HG02678 (cell line): ENCODE measurements around the gene DLX2.

ENCODE experiments used
- ATAC-seq: cut with Tn5 transposase; IDR thresholded peaks from one replicate; pipeline ENCODE4 v1.9.1; 2021; ENCODE audit warnings: mild to moderate bottlenecking, moderate library complexity; ENCODE audit not compliant: unreplicated experiment

DLX2 gene

DNA sequence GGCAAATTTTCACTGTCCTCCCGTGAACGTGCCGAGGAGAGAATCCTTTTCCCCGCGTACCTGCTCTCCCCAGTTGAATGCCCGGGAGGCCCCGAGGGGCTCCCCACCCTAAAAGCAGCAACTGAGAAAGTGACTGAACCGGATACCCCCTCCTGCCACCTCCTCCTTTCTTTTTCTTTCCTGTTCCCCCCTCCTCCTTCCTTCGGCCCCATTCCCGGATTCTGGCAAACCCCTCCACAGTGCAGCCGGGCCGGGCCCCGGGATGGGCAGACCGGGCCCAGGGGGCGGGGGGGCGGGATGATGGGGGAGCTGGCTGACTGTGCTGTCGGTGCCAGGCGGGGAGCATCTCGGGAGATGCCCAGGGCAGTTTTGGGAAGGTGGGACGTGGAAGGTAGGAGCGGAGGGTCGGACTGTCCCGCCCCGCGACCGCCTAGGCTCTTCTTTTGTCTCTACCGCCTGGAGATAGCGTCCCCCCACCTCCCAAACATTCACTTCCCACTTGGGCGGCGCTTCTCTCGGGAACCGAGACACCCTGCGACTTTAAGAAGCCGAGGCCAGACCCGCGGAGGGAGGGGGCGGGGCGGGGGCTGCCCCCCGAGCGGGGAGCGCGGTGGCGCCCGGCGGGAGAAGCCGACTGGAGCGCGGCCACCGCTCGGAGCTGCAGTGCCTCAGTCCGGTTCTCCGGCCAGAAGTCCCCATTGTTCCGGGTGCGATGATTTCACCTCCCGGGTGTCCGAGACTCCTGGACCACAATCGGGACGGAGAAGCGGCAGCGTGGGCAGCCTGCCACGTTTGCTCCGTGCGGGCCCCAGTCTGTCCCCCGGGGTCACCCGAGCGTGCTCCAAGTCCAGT lies 8.2 kb downstream of the DLX2 start:
- no peak for ATAC-seq

DNA sequence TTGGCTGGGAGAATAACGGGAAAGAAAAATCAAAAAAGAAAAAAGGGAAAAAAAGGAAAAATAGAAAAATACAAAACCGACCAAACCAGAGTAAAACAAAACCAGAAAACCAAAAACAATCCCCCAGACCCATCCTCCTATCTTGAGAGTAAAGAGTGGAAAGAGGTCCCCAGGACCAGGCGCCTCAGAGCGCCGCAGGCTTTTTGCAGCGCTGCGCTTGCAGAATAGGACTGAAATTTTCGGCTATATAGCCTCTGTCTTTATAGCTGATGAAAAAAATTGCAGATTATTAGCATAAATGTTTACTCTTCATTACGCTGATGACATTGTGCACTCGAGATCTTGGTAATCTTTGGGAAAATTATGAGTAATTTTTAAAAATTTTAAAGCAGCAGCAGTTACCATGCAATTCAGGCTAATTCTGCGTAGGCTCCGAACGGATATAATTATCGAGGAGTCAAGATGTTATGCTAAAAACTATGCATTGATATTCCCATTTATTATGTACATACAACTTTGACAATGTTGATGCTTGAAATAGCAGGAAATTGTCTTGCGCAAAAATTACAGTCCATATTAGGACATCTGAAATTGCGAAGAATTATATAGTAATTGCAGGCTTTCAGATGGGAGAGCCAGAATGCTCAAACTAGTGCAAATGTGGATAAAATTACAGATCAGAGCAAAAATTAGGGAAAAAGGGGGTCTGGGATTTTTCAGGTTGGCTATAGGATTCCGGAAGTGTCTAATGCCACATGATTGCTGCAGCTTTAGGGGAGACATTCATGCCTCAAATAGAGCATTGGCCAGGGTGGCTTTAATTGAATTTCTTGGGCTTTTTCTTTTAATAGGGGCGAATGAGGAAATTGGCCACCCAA lies 9.0 kb downstream of the DLX2 start:
- no peak for ATAC-seq

GRCh38 chr2:172092716-172093415 lies 9.8 kb downstream of the DLX2 start:
- no peak for ATAC-seq

DNA sequence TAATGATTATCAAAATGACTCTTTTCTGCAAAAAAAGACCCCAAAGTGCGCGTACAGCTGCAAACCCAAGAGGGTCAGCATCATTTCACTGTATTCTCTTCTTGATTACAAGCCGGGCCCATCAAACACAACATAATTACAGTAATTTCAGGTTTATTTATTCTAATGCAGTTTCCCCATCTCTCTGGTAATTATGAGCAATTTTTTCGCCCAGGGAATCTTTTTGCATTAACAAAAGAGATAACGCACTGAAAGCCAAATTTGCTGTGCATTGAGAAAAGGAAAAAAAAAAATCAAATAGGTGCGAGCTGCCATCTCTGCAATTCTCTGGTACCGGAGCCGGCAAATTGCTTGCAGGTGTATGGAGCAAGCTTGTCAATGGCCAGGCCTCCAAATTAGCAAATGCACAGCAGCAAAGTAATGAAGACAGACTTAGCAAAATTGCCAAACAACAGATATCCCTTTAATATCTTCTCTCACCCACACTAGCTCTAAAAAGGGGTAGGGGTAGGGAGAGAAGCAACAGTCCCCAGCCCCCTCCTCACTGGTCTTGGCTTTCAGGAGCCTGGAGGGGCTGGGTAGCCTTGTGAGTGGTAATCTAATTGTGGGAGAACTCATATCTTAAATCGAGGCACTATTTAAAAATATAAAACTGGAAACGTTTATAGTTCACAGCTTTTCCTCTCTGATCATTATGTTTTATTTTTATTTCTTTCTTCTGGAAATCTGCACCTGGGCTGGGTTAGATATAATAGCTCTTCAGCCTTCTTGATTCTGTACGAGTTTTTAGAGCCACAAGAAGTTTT lies 10.7 kb downstream of the DLX2 start:
- ATAC-seq: no peak

- no peak for ATAC-seq
These were observed 11.6 kb downstream of the DLX2 start for GRCh38 chr2:172091000-172091641.

- no peak for ATAC-seq
These were observed 12.4 kb downstream of the DLX2 start for GRCh38 chr2:172090044-172090961.

- no peak for ATAC-seq
These were observed 13.1 kb downstream of the DLX2 start for GRCh38 chr2:172089633-172090032.

DNA sequence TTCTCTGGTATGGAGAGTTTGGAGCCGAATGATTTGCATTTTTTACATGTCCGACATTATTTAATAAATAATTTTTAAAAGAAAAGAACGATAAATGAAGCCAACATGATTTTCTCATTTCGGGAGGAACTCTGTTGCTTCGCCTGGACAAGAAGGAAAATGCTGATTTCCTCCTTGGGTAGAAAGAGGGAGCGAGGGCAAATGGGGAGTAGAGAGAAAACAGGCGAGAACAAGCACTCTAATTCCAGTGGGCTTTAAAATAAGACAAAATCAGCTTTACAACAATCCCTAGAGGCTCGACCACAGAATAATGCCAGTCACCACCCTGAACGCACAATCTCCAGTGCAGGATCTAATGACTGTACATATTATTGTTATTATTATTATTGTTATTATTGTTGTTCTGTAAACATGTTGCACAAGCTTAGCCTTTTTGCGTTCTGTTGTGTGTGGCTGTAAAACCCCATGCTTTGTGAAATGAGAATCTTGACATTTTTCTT lies 13.6 kb downstream of the DLX2 start:
- no peak for ATAC-seq

DNA sequence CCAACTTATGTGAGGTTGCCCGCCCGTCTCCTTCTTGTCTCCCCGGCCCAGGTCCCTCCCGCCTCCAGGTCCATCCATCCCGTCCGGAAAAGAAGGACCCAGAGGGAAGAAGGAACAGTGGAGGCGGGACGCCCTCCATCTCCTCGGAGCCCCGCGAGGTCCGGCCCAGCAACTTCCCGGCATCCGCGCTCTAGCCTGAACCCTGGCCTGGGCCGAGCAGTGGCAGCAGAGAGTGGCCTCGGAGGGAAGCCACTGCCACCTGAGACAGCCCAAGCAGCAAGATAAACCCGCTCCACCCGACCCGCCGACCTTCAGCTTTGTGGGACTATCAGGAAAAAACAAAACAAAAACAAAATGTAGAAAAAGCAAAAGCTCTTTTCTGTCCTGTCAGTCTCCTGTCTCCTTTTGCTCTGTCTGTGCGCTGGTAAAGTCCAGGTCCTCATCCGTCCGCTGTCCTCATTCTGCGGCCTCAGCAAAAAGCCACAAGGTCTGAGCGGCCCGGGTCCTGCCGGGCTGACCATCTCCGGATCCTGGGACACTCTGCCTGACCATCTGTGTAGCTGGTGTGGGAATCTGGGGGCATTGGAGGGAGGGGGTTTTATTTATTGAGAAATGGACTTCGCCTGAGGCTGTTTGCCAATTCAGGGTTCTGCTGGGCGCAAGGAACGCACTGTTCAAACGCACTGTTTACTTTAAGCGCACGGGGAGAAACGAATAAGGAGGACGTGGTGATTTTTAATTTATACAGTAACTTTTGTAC lies 14.3 kb downstream of the DLX2 start:
- ATAC-seq: no peak

- ATAC-seq: no peak
These were observed 14.9 kb downstream of the DLX2 start for GRCh38 chr2:172087780-172088244.

DNA sequence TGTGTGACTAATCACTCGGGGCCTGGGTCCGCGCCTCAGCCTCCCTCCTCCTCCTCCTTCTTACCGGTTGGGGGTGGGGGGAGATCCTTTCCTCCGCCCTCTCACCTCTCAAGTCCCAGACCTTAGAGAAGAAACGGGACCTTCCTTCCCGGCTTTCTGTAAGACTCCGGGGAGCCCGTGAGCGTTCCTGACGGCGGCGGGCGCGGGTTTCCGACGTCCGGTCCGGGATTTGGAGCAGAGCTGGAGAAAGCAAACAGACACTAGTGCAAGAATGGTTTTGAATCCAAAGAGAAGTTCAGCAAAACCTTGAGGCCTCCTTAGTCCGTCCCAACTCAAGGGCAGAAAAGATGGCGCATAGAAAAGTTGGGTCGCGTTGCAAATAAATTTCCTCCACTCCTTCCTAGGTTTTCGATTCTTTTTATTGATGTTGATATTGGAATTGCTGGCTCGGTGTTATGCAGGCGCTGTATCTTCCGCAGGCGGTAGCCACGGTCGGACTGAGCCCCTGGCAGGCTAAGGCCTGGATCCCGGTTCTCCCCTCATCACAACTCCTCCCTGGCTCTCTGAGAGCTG lies 15.4 kb downstream of the DLX2 start:
- ATAC-seq: no peak

- peak; percentile 32 for ATAC-seq
These were observed 16.2 kb downstream of the DLX2 start for GRCh38 chr2:172086241-172087206.

DNA sequence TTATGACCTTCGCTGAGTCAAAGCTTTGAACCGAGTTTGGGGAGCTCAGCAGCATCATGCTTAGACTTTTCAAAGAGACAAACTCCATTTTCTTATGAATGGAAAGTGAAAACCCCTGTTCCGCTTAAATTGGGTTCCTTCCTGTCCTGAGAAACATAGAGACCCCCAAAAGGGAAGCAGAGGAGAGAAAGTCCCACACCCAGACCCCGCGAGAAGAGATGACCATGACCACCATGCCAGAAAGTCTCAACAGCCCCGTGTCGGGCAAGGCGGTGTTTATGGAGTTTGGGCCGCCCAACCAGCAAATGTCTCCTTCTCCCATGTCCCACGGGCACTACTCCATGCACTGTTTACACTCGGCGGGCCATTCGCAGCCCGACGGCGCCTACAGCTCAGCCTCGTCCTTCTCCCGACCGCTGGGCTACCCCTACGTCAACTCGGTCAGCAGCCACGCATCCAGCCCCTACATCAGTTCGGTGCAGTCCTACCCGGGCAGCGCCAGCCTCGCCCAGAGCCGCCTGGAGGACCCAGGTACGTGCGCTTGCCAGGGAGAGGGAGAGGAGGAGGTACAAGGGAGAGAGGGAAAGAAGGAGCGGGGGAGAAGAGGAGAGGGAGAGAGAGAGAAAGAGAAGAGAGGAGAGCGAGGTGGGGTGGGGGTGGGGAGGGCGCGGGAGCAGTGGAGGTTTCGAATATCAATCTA lies 17.1 kb downstream of the DLX2 start, which contains the start of gene DLX1:
Gene DLX1 (plus strand): TSS at position 48 of the 700 bp plus-strand sequence. CDS start 171 bp downstream, at position 219.
- ATAC-seq: peak; percentile 17

- peak; percentile 88 for ATAC-seq
These were observed 17.8 kb downstream of the DLX2 start for GRCh38 chr2:172084645-172085459.

- no peak for ATAC-seq
These were observed 18.4 kb downstream of the DLX2 start for GRCh38 chr2:172084395-172084644.
